Calu3 (cell line): ENCODE data around the gene KIT. TPM values are rescaled to one million over a fixed set of nuclear protein-coding genes. Genes with fewer than 3 reads are reported as not detected.

Experiments used
- BruUV-seq: library from RNA; stranded (reverse); fragments of 400-500 nt; replicated peaks from 2 replicates; lab custom pipeline; 2021; lab: Mats Ljungman, UMichigan
- CTCF ChIA-PET: fragments of 300-600 bp; sonication (Branson Sonifier 250); formaldehyde crosslinking; loops from one replicate; lab custom pipeline; 2022; ENCODE audit warnings: antibody characterized with exemption; lab: Charles Lee
- DNase-seq: peaks from one replicate; pipeline ENCODE4 v3.0.0; 2022
- H3K27ac Mint-ChIP-seq: one replicate; pipeline ENCODE4 v1.8.0; 2022; ENCODE audit warnings: mixed read lengths; ENCODE audit not compliant: unreplicated experiment
- H3K27me3 Mint-ChIP-seq: one replicate; pipeline ENCODE4 v1.8.0; 2022; ENCODE audit warnings: mixed read lengths; ENCODE audit not compliant: unreplicated experiment
- H3K36me3 Mint-ChIP-seq: one replicate; pipeline ENCODE4 v1.8.0; 2022; ENCODE audit warnings: mild to moderate bottlenecking, moderate library complexity, mixed read lengths; ENCODE audit not compliant: insufficient read depth, unreplicated experiment
- H3K4me1 Mint-ChIP-seq: one replicate; pipeline ENCODE4 v1.8.0; 2022; ENCODE audit warnings: mild to moderate bottlenecking, low read depth, mixed read lengths; ENCODE audit not compliant: unreplicated experiment
- H3K4me3 Mint-ChIP-seq: one replicate; pipeline ENCODE4 v1.8.0; 2022; ENCODE audit warnings: mild to moderate bottlenecking, low read depth, moderate library complexity, mixed read lengths; ENCODE audit not compliant: unreplicated experiment
- H3K9me3 Mint-ChIP-seq: one replicate; pipeline ENCODE4 v1.8.0; 2022; ENCODE audit warnings: low read depth, mixed read lengths; ENCODE audit not compliant: unreplicated experiment
- CTCF ChIP-seq: fragments of 200-600 bp; IDR thresholded peaks from one replicate; pipeline ENCODE4 v1.8.0; 2022; ENCODE audit warnings: antibody characterized with exemption; ENCODE audit not compliant: unreplicated experiment
- intact Hi-C: fragments of 100-400 bp; cut with micrococcal nuclease; formaldehyde crosslinking; loops from one replicate; pipeline ENCODE4 v1.10.0; 2022; ENCODE audit not compliant: unreplicated experiment
- total RNA-seq: library from RNA; stranded (reverse); gene quantifications from 2 replicates; pipeline ENCODE4 v1.2.3, GENCODE V29; 2022

KIT gene
- total RNA-seq, 1 experiment from 2014 or later = not detected

GRCh38 chr4:54676658-54677057, 18.9 kb downstream of the KIT start:
- no peaks in the 10 kb centered on the region for H3K4me1 Mint-ChIP-seq
- H3K27ac Mint-ChIP-seq = no peak overlapping the region
- H3K4me3 Mint-ChIP-seq = no peak overlapping the region
- no TSS peak for BruUV-seq
- CTCF ChIA-PET = no interaction called here
- no peaks in the 10 kb centered on the region for H3K9me3 Mint-ChIP-seq
- intact Hi-C loops = no loop called here
- no peak for DNase-seq
- no peaks in the 10 kb centered on the region for H3K36me3 Mint-ChIP-seq
- H3K27me3 Mint-ChIP-seq = peaks cover 13% of the 10 kb centered on the region
- no peak for TF ChIP-seq CTCF

DNA sequence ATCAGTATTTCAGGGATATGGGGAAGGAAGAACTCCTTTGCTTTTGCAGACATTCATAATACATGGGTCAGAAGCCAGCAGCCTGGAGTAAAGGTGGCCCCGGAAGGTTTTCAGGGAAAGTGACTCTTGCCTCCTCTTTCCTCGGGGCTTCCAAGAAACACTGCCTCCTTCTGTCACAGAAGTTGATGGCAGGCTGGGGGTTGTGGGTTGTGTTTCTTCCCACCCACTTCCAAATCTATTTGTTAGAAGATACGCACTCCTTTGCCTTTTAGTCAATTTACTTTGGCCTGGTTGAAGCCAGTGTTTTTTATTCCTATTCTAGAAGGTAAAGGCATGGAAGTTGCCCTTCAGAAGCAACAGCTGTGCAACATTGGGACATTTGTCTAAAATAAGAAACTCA, 19.7 kb downstream of the KIT start:
- Mint-ChIP-seq H3K36me3 (no peaks in the 10 kb centered on the region), H3K4me3 (no peak overlapping the region), H3K4me1 (no peaks in the 10 kb centered on the region), H3K27ac (no peak overlapping the region), H3K9me3 (no peaks in the 10 kb centered on the region), H3K27me3 (peaks cover 13% of the 10 kb centered on the region)
- no peak for TF ChIP-seq CTCF
- intact Hi-C loops = no loop called here
- BruUV-seq = no TSS peak
- DNase-seq = no peak
- CTCF ChIA-PET = interaction anchor here (0.6 kb wide), 1 partner anchor 184 kb away, joined by 3 read pairs; no protein-coding TSS in a partner anchor

- Mint-ChIP-seq H3K9me3 (no peaks in the 10 kb centered on the region), H3K4me3 (no peak overlapping the region), H3K27me3 (peaks cover 13% of the 10 kb centered on the region), H3K36me3 (no peaks in the 10 kb centered on the region), H3K27ac (no peak overlapping the region), H3K4me1 (no peaks in the 10 kb centered on the region)
- intact Hi-C loops = no loop called here
- TF ChIP-seq CTCF = no peak
- CTCF ChIA-PET = interaction anchor here (0.6 kb wide), 1 partner anchor 185 kb away, joined by 3 read pairs; no protein-coding TSS in a partner anchor
- no TSS peak for BruUV-seq
- DNase-seq = no peak
These were observed 20.3 kb downstream of the KIT start for GRCh38 chr4:54677853-54678650.

DNA sequence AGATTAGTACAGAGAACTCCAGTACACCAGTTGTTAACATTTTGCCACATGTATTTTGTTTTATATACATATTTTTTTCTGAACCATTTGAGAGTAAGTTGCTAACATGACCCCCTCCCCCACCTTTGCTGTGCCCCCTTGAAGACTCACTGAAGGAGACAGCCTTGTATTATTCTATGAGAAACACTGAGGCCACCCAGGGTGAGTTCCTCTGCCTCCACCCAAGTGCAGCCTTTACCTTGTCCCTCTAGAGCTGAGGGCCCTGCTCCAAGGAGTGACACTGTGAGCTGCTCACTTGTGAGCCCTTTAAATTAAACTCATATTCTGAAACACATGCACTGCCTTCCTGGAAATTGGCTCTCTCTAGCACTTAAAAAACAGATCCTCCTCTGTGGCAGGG, 21.1 kb downstream of the KIT start:
- Mint-ChIP-seq H3K36me3 (peaks cover 3% of the 10 kb centered on the region), H3K4me3 (no peak overlapping the region), H3K27me3 (peaks cover 9% of the 10 kb centered on the region), H3K27ac (no peak overlapping the region), H3K9me3 (no peaks in the 10 kb centered on the region), H3K4me1 (no peaks in the 10 kb centered on the region)
- DNase-seq = no peak
- TF ChIP-seq CTCF = no peak
- intact Hi-C loops = no loop called here
- BruUV-seq = no TSS peak
- CTCF ChIA-PET = no interaction called here
